ENCODE results near the gene CLOCK. TPM values are rescaled to one million over a fixed set of nuclear protein-coding genes. Genes with fewer than 3 reads are reported as not detected.

CLOCK gene
- total RNA-seq, 1 experiment from 2014 or later: 24.9 TPM

- peak overlapping the region; percentile 79 to 93 for H3K4me3 ChIP-seq (ENCODE audit: low read depth in 2 of 2, low read length in 2 of 2)
- ChIA-PET POLR2A (no interaction called here), CTCF (no interaction called here)
- TF ChIP-seq CTCF (IDR thresholded peaks at IDR 0.05) (no peak), POLR2AphosphoS5 (IDR thresholded peaks at IDR 0.05; ENCODE audit: low read depth, low read length) (no peak), TCF7L2 (IDR thresholded peaks at IDR 0.05; ENCODE audit: low read depth, low read length) (no peak), SIN3A (IDR thresholded peaks at IDR 0.05; ENCODE audit: borderline replicate concordance, insufficient read depth, low read depth, low read length) (no peak), REST (IDR thresholded peaks at IDR 0.05; ENCODE audit: insufficient read depth in 1 of 2, low read depth in 2 of 2, low read length in 1 of 2) (no peak)
- H3K4me1 ChIP-seq (ENCODE audit: control insufficient read depth, insufficient read depth, low read length): peaks cover 9% of the 10 kb centered on the region
- peak overlapping the region; percentile 78 for H3K27ac ChIP-seq (ENCODE audit: low read length)
- ATAC-seq (no peak), DNase-seq (ENCODE audit: low read depth, low spot score) (no peak)
- intact Hi-C loops (cut with micrococcal nuclease; ENCODE audit: unreplicated experiment) (loop anchor here (5.0 kb wide), 1 partner anchor 50 kb away; the partner anchor contains the start of gene SRD5A3), in situ Hi-C loops (cut with HindIII; ENCODE audit: low pct_unique_long_range_greater_than_20kb, low sequenced_read_pairs) (no loop called here)
- no peaks in the 10 kb centered on the region for H3K27me3 ChIP-seq (ENCODE audit: control insufficient read depth, insufficient read depth, low read length)
- BruUV-seq (replicated peaks): no TSS peak
- no peaks in the 10 kb centered on the region for H3K9me3 ChIP-seq (ENCODE audit: control insufficient read depth, insufficient read depth, low read depth, low read length)
- peaks cover 2% of the 10 kb centered on the region for H3K36me3 ChIP-seq (ENCODE audit: control insufficient read depth, insufficient read depth, low read length)
These were observed 149.0 kb downstream of the CLOCK start for GRCh38 chr4:55397520-55398321.

GRCh38 chr4:55397126-55397436, 149.6 kb downstream of the CLOCK start:
- ATAC-seq (no peak), DNase-seq (ENCODE audit: low read depth, low spot score) (no peak)
- in situ Hi-C loops (cut with HindIII; ENCODE audit: low pct_unique_long_range_greater_than_20kb, low sequenced_read_pairs) (no loop called here), intact Hi-C loops (cut with micrococcal nuclease; ENCODE audit: unreplicated experiment) (loop anchor here (5.0 kb wide), 1 partner anchor 50 kb away; the partner anchor contains the start of gene SRD5A3)
- no peak for TF ChIP-seq CTCF (IDR thresholded peaks at IDR 0.05)
- no peak for TF ChIP-seq TCF7L2 (IDR thresholded peaks at IDR 0.05; ENCODE audit: low read depth, low read length)
- no peak for TF ChIP-seq POLR2AphosphoS5 (IDR thresholded peaks at IDR 0.05; ENCODE audit: low read depth, low read length)
- TF ChIP-seq REST (IDR thresholded peaks at IDR 0.05; ENCODE audit: insufficient read depth in 1 of 2, low read depth in 2 of 2, low read length in 1 of 2): no peak
- TF ChIP-seq SIN3A (IDR thresholded peaks at IDR 0.05; ENCODE audit: borderline replicate concordance, insufficient read depth, low read depth, low read length): no peak
- peaks cover 9% of the 10 kb centered on the region for H3K4me1 ChIP-seq (ENCODE audit: control insufficient read depth, insufficient read depth, low read length)
- no peaks in the 10 kb centered on the region for H3K9me3 ChIP-seq (ENCODE audit: control insufficient read depth, insufficient read depth, low read depth, low read length)
- peak overlapping the region; percentile 79 to 93 for H3K4me3 ChIP-seq (ENCODE audit: low read depth in 2 of 2, low read length in 2 of 2)
- no peaks in the 10 kb centered on the region for H3K27me3 ChIP-seq (ENCODE audit: control insufficient read depth, insufficient read depth, low read length)
- TSS peak; percentile 72 for BruUV-seq (replicated peaks)
- ChIA-PET POLR2A (no interaction called here), CTCF (no interaction called here)
- H3K27ac ChIP-seq (ENCODE audit: low read length): peak overlapping the region; percentile 78
- peaks cover 2% of the 10 kb centered on the region for H3K36me3 ChIP-seq (ENCODE audit: control insufficient read depth, insufficient read depth, low read length)

Data from Panc1 (cell line).